Chondrocyte (in vitro differentiated cells): Measurements from ENCODE around the gene RAD18. TPM values are rescaled to one million over a fixed set of nuclear protein-coding genes. Genes with fewer than 3 reads are reported as not detected.

Source experiments
- DNase-seq: peaks from one replicate; pipeline ENCODE4 v3.0.0; 2021; ENCODE audit warnings: mixed read lengths, low spot score
- H3K27ac Mint-ChIP-seq: one replicate; pipeline ENCODE4 v1.8.0; 2021; ENCODE audit warnings: mild to moderate bottlenecking, moderate library complexity, mixed read lengths; ENCODE audit not compliant: unreplicated experiment
- H3K27me3 Mint-ChIP-seq: 2 replicates; pipeline ENCODE4 v1.8.0; 2021; ENCODE audit warnings: low read depth, mixed read lengths
- H3K36me3 Mint-ChIP-seq: 2 replicates; pipeline ENCODE4 v1.8.0; 2021; ENCODE audit warnings: low read depth, mixed read lengths
- H3K4me1 Mint-ChIP-seq: 2 replicates; pipeline ENCODE4 v1.8.0; 2021; ENCODE audit warnings: low read depth, mild to moderate bottlenecking, mixed read lengths
- H3K4me3 Mint-ChIP-seq: one replicate; pipeline ENCODE4 v1.8.0; 2021; ENCODE audit warnings: mild to moderate bottlenecking, moderate library complexity, mixed read lengths; ENCODE audit not compliant: unreplicated experiment
- H3K9me3 Mint-ChIP-seq: 2 replicates; pipeline ENCODE4 v1.8.0; 2021; ENCODE audit warnings: low read depth, mixed read lengths
- total RNA-seq: library from RNA; stranded (reverse); gene quantifications from 3 replicates; pipeline ENCODE4 v1.2.1, GENCODE V29; 2021
- TF ChIP-seq, protein P1 (sequence below): fragments of 200-600 bp; sonication (generic); IDR thresholded peaks from 2 replicates; pipeline ENCODE4 v1.5.0; 2021; ENCODE audit warnings: antibody characterized with exemption, mild to moderate bottlenecking, moderate library complexity

Gene RAD18
- total RNA-seq, 1 donor from 2014 or later, result 9.7 TPM

DNA sequence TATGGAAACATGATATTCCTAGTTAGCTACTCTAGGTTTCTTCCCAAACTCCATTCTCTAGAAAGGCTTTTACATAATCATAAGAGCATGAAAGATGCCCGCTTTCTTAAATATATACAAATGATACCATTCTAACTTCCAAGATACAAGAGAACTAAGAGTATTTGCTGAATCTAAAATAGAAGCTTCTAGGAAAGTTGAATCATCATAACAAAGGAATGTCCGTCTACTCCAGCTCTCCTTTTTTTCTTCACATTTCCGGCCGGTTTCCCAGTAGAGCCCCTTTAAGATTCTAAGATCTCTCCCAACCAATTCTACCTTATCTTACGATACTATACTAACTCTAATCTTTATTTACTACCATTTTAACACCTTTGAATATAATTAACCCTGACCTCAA lies 60.1 kb downstream of the RAD18 start:
- Mint-ChIP-seq H3K27me3 (no peaks in the 10 kb centered on the region), H3K4me3 (no peak overlapping the region), H3K36me3 (peaks cover 9% of the 10 kb centered on the region), H3K27ac (peak overlapping the region; percentile 50), H3K4me1 (peaks cover 45% of the 10 kb centered on the region), H3K9me3 (no peaks in the 10 kb centered on the region)
- TF ChIP-seq, protein P1, sequence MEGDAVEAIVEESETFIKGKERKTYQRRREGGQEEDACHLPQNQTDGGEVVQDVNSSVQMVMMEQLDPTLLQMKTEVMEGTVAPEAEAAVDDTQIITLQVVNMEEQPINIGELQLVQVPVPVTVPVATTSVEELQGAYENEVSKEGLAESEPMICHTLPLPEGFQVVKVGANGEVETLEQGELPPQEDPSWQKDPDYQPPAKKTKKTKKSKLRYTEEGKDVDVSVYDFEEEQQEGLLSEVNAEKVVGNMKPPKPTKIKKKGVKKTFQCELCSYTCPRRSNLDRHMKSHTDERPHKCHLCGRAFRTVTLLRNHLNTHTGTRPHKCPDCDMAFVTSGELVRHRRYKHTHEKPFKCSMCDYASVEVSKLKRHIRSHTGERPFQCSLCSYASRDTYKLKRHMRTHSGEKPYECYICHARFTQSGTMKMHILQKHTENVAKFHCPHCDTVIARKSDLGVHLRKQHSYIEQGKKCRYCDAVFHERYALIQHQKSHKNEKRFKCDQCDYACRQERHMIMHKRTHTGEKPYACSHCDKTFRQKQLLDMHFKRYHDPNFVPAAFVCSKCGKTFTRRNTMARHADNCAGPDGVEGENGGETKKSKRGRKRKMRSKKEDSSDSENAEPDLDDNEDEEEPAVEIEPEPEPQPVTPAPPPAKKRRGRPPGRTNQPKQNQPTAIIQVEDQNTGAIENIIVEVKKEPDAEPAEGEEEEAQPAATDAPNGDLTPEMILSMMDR, result no peak
- no peak for DNase-seq

GRCh38 chr3:8900869-8901268 lies 62.4 kb downstream of the RAD18 start:
- H3K36me3 Mint-ChIP-seq, result peaks cover 3% of the 10 kb centered on the region
- no peaks in the 10 kb centered on the region for H3K9me3 Mint-ChIP-seq
- peaks cover 49% of the 10 kb centered on the region for H3K4me1 Mint-ChIP-seq
- TF ChIP-seq, protein P1, result no peak
- H3K27ac Mint-ChIP-seq, result peak overlapping the region; percentile 64
- H3K27me3 Mint-ChIP-seq, result no peaks in the 10 kb centered on the region
- H3K4me3 Mint-ChIP-seq, result no peak overlapping the region
- no peak for DNase-seq

DNA sequence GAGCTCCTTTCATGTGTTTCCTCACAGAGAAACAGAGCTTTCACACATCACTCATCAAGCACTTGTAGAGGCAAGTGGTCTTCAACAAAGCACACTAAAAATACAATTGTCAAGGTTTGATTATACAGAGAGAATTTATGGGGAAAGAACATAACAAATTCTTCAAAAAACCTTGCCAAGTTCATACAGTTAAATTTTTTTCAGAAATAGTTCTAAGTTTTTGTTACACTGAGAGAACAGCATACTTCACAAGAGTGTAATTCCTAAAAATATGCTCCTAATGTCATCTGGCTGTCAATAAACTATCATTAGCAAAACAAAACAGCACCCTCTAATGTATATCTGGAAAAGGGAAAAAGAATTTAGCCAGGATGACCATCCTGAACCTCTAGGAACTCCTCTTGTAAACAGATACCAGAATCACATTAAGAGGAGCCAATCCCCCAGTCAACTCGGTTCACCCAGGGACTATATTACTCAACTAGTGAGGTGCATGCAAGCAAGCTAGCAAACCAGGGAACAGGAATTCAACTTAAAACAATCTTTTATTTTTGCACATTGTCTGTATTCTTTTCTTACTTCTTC lies 63.3 kb downstream of the RAD18 start:
- H3K27ac Mint-ChIP-seq, result peak overlapping the region; percentile 64

DNA sequence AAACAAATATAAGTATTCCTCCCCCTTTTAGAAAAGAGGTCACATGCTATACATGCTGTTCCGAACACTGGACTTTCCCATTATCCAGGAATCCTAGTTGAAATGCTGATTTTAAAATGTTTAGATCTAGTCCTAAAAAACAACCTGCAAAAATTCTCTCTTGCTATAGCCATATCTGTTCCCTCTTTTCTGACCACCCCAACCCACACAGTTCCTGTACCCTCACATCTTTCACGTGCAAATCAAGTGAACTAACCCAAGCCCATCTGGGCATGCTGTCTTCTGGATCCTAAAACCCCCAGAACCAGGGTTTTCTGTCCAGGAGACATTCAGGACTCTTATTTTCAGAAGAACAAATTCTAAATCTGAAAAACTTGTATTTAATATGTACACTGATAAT lies 67.4 kb downstream of the RAD18 start:
- no peaks in the 10 kb centered on the region for H3K27me3 Mint-ChIP-seq
- no peaks in the 10 kb centered on the region for H3K9me3 Mint-ChIP-seq
- H3K4me3 Mint-ChIP-seq, result no peak overlapping the region
- TF ChIP-seq, protein P1, result no peak
- H3K4me1 Mint-ChIP-seq, result peaks cover 67% of the 10 kb centered on the region
- no peak overlapping the region for H3K27ac Mint-ChIP-seq
- no peak for DNase-seq
- peaks cover 11% of the 10 kb centered on the region for H3K36me3 Mint-ChIP-seq

More for the DNA sequence above, 63.3 kb downstream of the RAD18 start:
- DNase-seq, result no peak
- Mint-ChIP-seq H3K27me3 (no peaks in the 10 kb centered on the region), H3K36me3 (peaks cover 7% of the 10 kb centered on the region), H3K9me3 (no peaks in the 10 kb centered on the region), H3K4me3 (no peak overlapping the region), H3K4me1 (peaks cover 54% of the 10 kb centered on the region)
- TF ChIP-seq, protein P1, result peak; percentile 69

GRCh38 chr3:8893001-8893400 lies 70.3 kb downstream of the RAD18 start:
- H3K4me1 Mint-ChIP-seq, result peaks cover 69% of the 10 kb centered on the region
- no peak overlapping the region for H3K27ac Mint-ChIP-seq
- H3K27me3 Mint-ChIP-seq, result no peaks in the 10 kb centered on the region
- no peak overlapping the region for H3K4me3 Mint-ChIP-seq
- TF ChIP-seq, protein P1, result no peak
- H3K36me3 Mint-ChIP-seq, result peaks cover 11% of the 10 kb centered on the region
- H3K9me3 Mint-ChIP-seq, result no peaks in the 10 kb centered on the region
- DNase-seq, result no peak
